HG03025 (cell line): ENCODE data around the gene ZNF423.

Experiments used
- ATAC-seq: cut with Tn5 transposase; IDR thresholded peaks from one replicate; pipeline ENCODE4 v1.9.1; 2021; ENCODE audit warnings: mild to moderate bottlenecking, moderate library complexity; ENCODE audit not compliant: unreplicated experiment, low FRiP score

ZNF423 gene

GRCh38 chr16:49793244-49793643 is 62.7 kb downstream of the ZNF423 start:
- ATAC-seq = no peak

DNA sequence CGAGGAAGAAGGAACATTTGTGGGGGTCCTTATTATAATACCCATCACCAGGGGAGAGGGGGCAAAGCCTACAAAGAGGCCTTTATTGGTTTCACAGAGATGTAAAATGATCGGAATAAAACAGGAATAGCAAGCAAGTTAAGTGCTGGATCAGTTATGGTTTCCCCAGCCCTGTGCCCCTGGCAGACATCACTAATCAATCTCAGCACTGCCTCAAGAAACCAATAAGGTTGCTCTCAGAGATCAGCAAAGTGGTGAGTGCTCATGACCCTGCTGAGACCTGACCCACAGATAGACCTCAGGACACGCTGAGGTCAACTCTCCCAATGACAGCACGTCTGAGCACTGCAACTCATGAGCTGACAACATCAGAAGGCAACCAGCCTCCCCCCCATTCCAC is 66.3 kb downstream of the ZNF423 start:
- ATAC-seq = no peak

GRCh38 chr16:49788986-49789385 is 66.9 kb downstream of the ZNF423 start:
- ATAC-seq = no peak

DNA sequence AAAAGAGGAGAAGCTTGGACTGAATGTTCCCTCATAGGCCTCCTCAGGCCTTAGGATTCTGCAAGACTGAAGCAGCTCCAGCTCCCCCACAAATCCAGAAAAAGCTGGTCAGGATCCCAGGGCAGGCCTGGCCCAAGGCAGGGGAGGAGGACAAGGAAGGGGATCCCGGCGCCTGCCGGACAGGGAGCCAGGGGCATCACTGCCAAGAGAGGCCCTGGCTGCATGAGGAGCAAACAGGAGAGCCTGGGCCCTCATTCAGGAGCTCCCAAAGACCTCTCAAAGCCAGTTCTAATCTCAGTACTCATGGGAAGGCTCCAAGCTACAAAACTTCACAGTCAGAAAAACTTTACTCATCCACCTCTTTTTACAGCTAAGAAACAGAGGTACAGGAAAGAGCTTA is 67.3 kb downstream of the ZNF423 start:
- no peak for ATAC-seq

DNA sequence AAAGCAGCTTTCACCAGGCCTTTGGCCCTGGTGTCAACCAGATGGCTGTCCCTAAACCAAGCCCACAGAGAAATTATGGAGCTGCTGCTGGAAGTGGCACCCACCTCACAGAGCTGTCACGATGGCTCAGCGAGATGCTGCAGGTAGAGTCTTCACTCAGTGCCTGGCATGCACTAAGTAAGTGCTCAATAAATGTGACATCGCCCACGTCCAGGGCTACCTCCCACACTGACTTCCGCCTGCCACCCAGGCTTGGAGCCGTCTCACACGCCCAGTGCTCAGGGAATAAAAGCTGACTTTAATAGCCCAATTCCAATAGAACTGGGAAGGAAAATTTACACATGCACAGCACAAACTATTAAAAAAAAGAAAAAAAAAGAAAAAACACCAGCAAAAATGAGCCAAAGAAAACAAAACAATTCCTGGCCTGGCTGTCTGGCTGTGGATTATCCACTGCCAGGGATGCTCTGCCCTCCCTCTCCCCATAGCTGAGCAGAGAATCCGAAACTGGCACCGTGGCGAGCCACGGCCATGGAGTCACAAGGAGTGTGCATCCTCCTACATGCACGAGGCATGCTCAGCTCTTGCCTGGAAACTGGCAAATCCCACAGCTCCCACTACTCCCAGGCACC is 68.9 kb downstream of the ZNF423 start:
- ATAC-seq = no peak

DNA sequence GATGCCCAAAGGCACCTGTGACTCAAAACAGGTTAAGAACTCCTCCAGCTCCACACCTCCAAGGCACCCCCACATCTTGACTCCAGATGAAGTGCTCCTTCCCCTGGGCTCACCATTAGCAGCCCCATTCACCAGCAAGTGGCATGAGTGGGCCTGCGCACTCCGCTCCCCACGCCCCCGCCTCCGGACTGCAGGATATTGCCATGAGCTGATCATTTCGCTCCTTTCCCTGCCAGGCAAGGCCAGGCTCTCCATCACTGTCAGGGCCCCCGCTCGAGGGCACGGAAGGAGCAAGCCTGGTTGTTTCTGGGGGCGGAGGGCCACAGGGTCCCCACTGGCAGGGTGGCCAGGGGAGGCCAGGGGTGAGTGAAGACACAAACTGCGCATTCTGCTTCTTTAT is 69.9 kb downstream of the ZNF423 start:
- ATAC-seq = no peak

GRCh38 chr16:49782405-49782804 is 73.5 kb downstream of the ZNF423 start:
- ATAC-seq = no peak

DNA sequence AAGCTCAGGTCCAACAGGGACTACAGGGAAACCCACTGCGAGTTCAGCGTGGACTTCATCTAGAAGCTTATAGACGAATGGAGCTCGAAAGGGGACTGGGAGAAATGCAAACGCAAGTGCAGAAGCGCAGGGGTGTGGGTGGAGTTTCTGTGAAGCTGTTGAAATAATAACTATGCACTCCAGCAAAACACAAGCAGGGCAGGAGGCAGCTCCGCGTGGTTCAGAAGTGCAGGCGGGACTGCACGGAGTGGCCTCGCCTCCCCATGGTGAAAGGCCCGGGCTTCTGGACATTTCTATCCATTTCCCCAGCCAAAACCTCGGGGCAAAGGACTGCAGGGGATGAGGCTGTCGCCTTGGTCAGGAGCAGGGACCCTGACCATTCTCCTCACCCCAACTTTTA is 74.5 kb downstream of the ZNF423 start:
- ATAC-seq = no peak

GRCh38 chr16:49780433-49780832 is 75.5 kb downstream of the ZNF423 start:
- no peak for ATAC-seq

DNA sequence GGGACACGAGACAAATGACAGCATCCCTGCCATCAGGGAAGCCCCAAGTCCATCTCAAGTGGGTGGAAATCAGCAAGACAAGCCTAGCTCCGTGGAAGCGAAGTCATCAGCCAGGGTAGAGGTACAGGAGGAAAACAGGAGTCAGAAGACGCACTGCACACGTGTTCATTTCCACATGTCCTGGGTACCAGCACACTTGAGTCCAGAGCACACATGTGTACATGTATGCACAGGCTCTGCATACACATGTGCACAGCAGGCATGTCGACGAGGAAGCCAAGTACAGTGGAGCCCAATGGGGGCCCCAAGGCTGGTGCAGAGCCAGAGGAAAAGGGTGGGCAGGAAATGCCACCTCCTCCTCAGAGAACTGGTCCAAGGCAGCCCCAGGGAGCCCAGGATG is 75.9 kb downstream of the ZNF423 start:
- ATAC-seq = no peak

DNA sequence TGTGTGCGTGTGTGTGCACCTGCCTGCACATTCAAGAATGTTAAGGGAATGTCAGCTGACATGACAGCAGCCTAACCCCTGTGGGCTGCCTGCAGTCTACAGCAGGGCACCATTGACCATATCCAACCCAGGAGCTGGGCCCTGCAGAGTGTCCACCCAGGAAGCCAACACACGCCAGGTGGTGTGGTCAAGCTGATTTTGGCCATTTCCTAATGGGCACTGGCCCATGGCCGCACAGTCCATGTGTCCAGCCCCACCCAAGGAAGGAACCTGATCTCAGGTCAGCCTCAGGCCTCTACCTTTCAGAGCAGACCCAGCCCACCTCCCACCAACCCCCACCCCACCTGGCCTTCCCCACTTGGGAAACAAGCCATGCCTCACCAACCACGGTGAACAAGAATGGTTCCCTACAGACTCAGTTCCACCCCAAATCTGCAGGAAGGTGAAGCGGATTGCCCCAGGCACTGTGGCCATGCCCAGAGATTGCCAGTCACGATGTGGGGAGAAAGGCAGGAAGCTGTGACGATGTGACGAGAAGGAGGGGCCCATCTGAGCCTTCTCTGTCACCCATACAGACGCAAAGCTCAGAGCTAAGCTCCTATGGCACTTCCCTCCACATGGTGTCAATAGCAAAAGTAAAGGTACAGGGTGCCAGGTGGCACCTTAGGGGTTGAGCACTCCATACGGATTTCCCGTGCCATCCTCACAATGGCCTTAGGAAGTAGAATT is 77.5 kb downstream of the ZNF423 start:
- no peak for ATAC-seq

DNA sequence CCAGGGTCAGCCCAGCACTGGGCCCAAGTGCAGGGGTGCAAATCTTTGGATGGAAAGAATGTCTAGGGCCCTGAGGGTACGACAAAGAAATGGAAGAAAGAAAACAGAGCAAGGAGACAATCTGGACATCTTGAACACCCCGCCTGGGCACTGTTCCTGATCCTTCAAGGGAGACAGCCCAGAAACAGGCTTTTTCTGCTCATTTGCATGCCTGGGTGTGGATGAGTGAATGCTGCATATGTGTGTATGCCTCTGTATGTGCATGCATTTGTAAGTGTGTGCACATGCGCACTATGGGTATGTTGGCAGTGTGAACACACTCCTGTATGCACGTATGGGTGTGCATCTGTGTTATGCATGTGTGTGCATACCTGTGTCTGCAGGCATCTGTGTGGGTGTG is 79.2 kb downstream of the ZNF423 start:
- ATAC-seq = no peak

DNA sequence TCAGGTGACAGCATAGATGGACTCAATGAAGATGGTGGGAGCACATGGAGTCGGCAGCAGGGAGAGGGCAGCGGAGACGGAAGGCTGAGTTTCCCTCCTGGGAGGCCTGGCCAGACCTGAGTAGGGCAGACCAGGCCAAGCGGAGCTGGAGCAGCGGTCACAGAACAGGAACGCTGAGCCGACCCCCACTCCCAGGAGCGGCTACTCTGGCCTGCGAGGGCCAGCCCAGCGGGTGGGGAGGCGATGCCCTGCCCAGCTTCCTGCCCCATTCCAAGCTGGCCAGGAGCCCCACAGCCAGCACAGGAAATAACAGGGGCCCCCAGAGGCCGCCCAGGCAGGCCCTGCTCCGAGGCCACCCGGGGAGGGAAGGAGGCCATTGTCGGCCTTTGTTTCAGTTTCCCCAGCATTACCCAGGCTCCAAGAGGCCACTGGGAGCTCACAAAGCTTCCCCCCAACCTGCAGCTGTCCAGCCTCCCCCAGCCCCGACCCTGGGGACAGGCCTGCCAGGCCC is 79.8 kb downstream of the ZNF423 start:
- ATAC-seq = no peak

DNA sequence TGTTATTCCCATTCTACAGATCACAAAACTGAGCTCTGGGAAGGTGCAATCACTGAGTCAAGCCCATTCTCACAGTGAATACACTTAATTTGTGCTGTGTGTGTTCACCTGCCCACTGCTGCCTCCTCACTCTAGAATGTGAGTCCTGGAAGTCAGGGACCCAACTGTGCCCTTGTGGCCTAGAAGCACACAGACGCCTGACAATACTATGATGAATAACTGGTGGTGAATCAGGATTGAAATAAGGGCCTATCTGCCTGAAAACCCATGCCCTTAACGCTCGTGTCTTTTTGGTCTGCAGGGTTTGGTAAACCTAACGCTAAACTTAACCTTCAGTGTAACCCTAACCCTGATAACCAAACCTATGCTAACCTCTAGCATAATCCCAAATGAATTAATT is 80.3 kb downstream of the ZNF423 start:
- ATAC-seq = no peak

- no peak for ATAC-seq
These were observed 80.9 kb downstream of the ZNF423 start for GRCh38 chr16:49775018-49775417.

GRCh38 chr16:49773534-49774475 is 82.1 kb downstream of the ZNF423 start:
- no peak for ATAC-seq

GRCh38 chr16:49767998-49768397 is 87.9 kb downstream of the ZNF423 start:
- ATAC-seq = no peak

GRCh38 chr16:49767414-49767813 is 88.5 kb downstream of the ZNF423 start:
- no peak for ATAC-seq

- ATAC-seq = no peak
These were observed 89.7 kb downstream of the ZNF423 start for GRCh38 chr16:49766225-49766624.

GRCh38 chr16:49763826-49764225 is 92.1 kb downstream of the ZNF423 start:
- no peak for ATAC-seq

DNA sequence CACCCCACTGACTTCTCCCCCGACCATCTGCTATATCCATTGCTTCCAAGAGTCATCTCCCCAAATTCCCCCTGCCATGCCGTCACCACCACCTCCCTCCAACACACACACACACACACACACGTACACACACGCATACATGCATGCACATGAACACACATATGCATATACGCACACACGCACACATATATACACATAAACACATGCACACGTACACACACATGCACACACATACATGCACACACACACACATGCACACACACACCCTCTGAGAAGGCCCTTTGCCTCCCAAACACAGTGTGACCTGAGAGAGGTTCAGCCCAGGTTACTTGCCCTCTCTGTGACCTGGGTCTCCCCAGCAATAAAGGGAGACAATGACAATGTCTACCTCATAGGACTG is 95.1 kb downstream of the ZNF423 start:
- ATAC-seq = no peak
